ENCODE measurements around the gene NCK1.
"Not testable (repeated sequence)": the region's sequence is repeated elsewhere in the genome, so short reads cannot be mapped to it uniquely, and the experiment has no call there.

The NCK1 gene

GRCh38 chr3:136862617-136863322, 762 bp downstream of the NCK1 start:
- DNase-seq: peak; percentile 76

GRCh38 chr3:136869282-136869681, 7.3 kb downstream of the NCK1 start:
- DNase-seq: no peak

GRCh38 chr3:136872258-136872657, 10.2 kb downstream of the NCK1 start:
- not testable (repeated sequence) for DNase-seq

GRCh38 chr3:136879510-136879909, 17.5 kb downstream of the NCK1 start:
- DNase-seq: not testable (repeated sequence)

- peak; percentile 40 for DNase-seq
These were observed 20.6 kb downstream of the NCK1 start for GRCh38 chr3:136882571-136882970.

GRCh38 chr3:136883967-136884720, 22.1 kb downstream of the NCK1 start:
- peak; percentile 95 for DNase-seq

GRCh38 chr3:136885357-136886213, 23.6 kb downstream of the NCK1 start:
- no peak for DNase-seq

GRCh38 chr3:136889947-136890346, 27.9 kb downstream of the NCK1 start:
- DNase-seq: no peak

- no peak for DNase-seq
These were observed 30.2 kb downstream of the NCK1 start for GRCh38 chr3:136891934-136892855.

GRCh38 chr3:136893848-136894443, 31.9 kb downstream of the NCK1 start:
- DNase-seq: no peak

- not testable (repeated sequence) for DNase-seq
These were observed 35.2 kb downstream of the NCK1 start for GRCh38 chr3:136897171-136897570.

- no peak for DNase-seq
These were observed 36.5 kb downstream of the NCK1 start for GRCh38 chr3:136898549-136898948.

GRCh38 chr3:136898954-136899353, 36.9 kb downstream of the NCK1 start:
- DNase-seq: no peak

GRCh38 chr3:136899622-136900158, 37.7 kb downstream of the NCK1 start:
- DNase-seq: no peak

GRCh38 chr3:136900694-136901093, 38.7 kb downstream of the NCK1 start:
- DNase-seq: not testable (repeated sequence)

- no peak for DNase-seq
These were observed 39.4 kb downstream of the NCK1 start for GRCh38 chr3:136901391-136901790.

GRCh38 chr3:136902530-136902929, 40.5 kb downstream of the NCK1 start:
- DNase-seq: not testable (repeated sequence)

- DNase-seq: no peak
These were observed 41.9 kb downstream of the NCK1 start for GRCh38 chr3:136903899-136904298.

GRCh38 chr3:136904746-136905145, 42.7 kb downstream of the NCK1 start:
- DNase-seq: no peak

GRCh38 chr3:136905549-136905948, 43.5 kb downstream of the NCK1 start:
- DNase-seq: no peak

GRCh38 chr3:136906725-136907124, 44.7 kb downstream of the NCK1 start:
- DNase-seq: no peak

- DNase-seq: no peak
These were observed 46.3 kb downstream of the NCK1 start for GRCh38 chr3:136908297-136908696.
